ENCODE measurements around the gene AP1G2.

AP1G2 gene

GRCh38 chr14:23604148-23604547 is 36.6 kb upstream of the AP1G2 start:
- no peak overlapping the region for H3K4me3 ChIP-seq (ENCODE audit: control insufficient read depth, low read depth, low read length)
- no peak for TF ChIP-seq CTCF (conservative IDR thresholded peaks at IDR 0.05; ENCODE audit: control insufficient read depth, insufficient read depth, low read depth, low read length)
- DNase-seq (ENCODE audit: low read depth), result no peak

- no peak for DNase-seq (ENCODE audit: low read depth)
- no peak overlapping the region for H3K4me3 ChIP-seq (ENCODE audit: control insufficient read depth, low read depth, low read length)
- TF ChIP-seq CTCF (conservative IDR thresholded peaks at IDR 0.05; ENCODE audit: control insufficient read depth, insufficient read depth, low read depth, low read length), result no peak
Measured at GRCh38 chr14:23603103-23603502, 35.5 kb upstream of the AP1G2 start.

GRCh38 chr14:23602181-23603095 is 34.8 kb upstream of the AP1G2 start:
- no peak overlapping the region for H3K4me3 ChIP-seq (ENCODE audit: control insufficient read depth, low read depth, low read length)
- DNase-seq (ENCODE audit: low read depth), result no peak
- TF ChIP-seq CTCF (conservative IDR thresholded peaks at IDR 0.05; ENCODE audit: control insufficient read depth, insufficient read depth, low read depth, low read length), result no peak

- H3K4me3 ChIP-seq (ENCODE audit: control insufficient read depth, low read depth, low read length), result no peak overlapping the region
- no peak for TF ChIP-seq CTCF (conservative IDR thresholded peaks at IDR 0.05; ENCODE audit: control insufficient read depth, insufficient read depth, low read depth, low read length)
- DNase-seq (ENCODE audit: low read depth), result no peak
Measured at GRCh38 chr14:23601845-23602180, 34.2 kb upstream of the AP1G2 start.

GRCh38 chr14:23601424-23601823 is 33.8 kb upstream of the AP1G2 start:
- no peak overlapping the region for H3K4me3 ChIP-seq (ENCODE audit: control insufficient read depth, low read depth, low read length)
- DNase-seq (ENCODE audit: low read depth), result no peak
- no peak for TF ChIP-seq CTCF (conservative IDR thresholded peaks at IDR 0.05; ENCODE audit: control insufficient read depth, insufficient read depth, low read depth, low read length)

GRCh38 chr14:23600806-23601205 is 33.2 kb upstream of the AP1G2 start:
- no peak for DNase-seq (ENCODE audit: low read depth)
- TF ChIP-seq CTCF (conservative IDR thresholded peaks at IDR 0.05; ENCODE audit: control insufficient read depth, insufficient read depth, low read depth, low read length), result no peak
- H3K4me3 ChIP-seq (ENCODE audit: control insufficient read depth, low read depth, low read length), result no peak overlapping the region

All from fibroblast of mammary gland (primary cell).